Measurements from ENCODE around the gene HEXA.

HEXA gene

GRCh38 chr15:72375501-72375845, 341 bp downstream of the HEXA start:
- DNase-seq (ENCODE audit: low spot score), result peak; percentile 62

- DNase-seq (ENCODE audit: low spot score), result no peak
These were observed 3.5 kb downstream of the HEXA start for GRCh38 chr15:72372361-72372760.

- no peak for DNase-seq (ENCODE audit: low spot score)
These were observed 5.8 kb downstream of the HEXA start for GRCh38 chr15:72369964-72370363.

GRCh38 chr15:72368899-72369298, 6.9 kb downstream of the HEXA start:
- no peak for DNase-seq (ENCODE audit: low spot score)

- DNase-seq (ENCODE audit: low spot score), result no peak
These were observed 7.5 kb downstream of the HEXA start for GRCh38 chr15:72368325-72368724.

GRCh38 chr15:72365844-72366243, 10.0 kb downstream of the HEXA start:
- no peak for DNase-seq (ENCODE audit: low spot score)

GRCh38 chr15:72361176-72361575, 14.6 kb downstream of the HEXA start:
- no peak for DNase-seq (ENCODE audit: low spot score)

GRCh38 chr15:72358650-72359171, 17.1 kb downstream of the HEXA start:
- DNase-seq (ENCODE audit: low spot score), result no peak

GRCh38 chr15:72358121-72358520, 17.7 kb downstream of the HEXA start:
- no peak for DNase-seq (ENCODE audit: low spot score)

- no peak for DNase-seq (ENCODE audit: low spot score)
These were observed 21.3 kb downstream of the HEXA start for GRCh38 chr15:72354496-72354895.

- no peak for DNase-seq (ENCODE audit: low spot score)
These were observed 22.5 kb downstream of the HEXA start for GRCh38 chr15:72353266-72353665.

GRCh38 chr15:72345806-72346205, 30.0 kb downstream of the HEXA start:
- DNase-seq (ENCODE audit: low spot score), result no peak

GRCh38 chr15:72345280-72345679, 30.5 kb downstream of the HEXA start:
- DNase-seq (ENCODE audit: low spot score), result no peak

GRCh38 chr15:72344602-72345001, 31.2 kb downstream of the HEXA start:
- DNase-seq (ENCODE audit: low spot score), result no peak

- no peak for DNase-seq (ENCODE audit: low spot score)
These were observed 33.4 kb downstream of the HEXA start for GRCh38 chr15:72342385-72342784.

- DNase-seq (ENCODE audit: low spot score), result no peak
These were observed 34.5 kb downstream of the HEXA start for GRCh38 chr15:72341361-72341760.

GRCh38 chr15:72340366-72340765, 35.4 kb downstream of the HEXA start:
- DNase-seq (ENCODE audit: low spot score), result no peak

GRCh38 chr15:72339777-72340177, 36.0 kb downstream of the HEXA start:
- DNase-seq (ENCODE audit: low spot score), result no peak

- no peak for DNase-seq (ENCODE audit: low spot score)
These were observed 37.0 kb downstream of the HEXA start for GRCh38 chr15:72338617-72339321.

GRCh38 chr15:72338148-72338547, 37.7 kb downstream of the HEXA start:
- DNase-seq (ENCODE audit: low spot score), result no peak

- no peak for DNase-seq (ENCODE audit: low spot score)
These were observed 41.0 kb downstream of the HEXA start for GRCh38 chr15:72334842-72335241.

- DNase-seq (ENCODE audit: low spot score), result no peak
These were observed 44.8 kb downstream of the HEXA start for GRCh38 chr15:72331021-72331420.

- DNase-seq (ENCODE audit: low spot score), result no peak
These were observed 52.1 kb downstream of the HEXA start for GRCh38 chr15:72323752-72324151.

GRCh38 chr15:72319985-72320671, 55.7 kb downstream of the HEXA start, which contains the start of gene CELF6:
CELF6 (minus strand) TSS chr15:72320157; CDS start chr15:72319874, 283 bp downstream.
- DNase-seq (ENCODE audit: low spot score), result peak; percentile 74

Measured in LoVo (cell line).